GM18511 (cell line): ENCODE results near the gene EHD4.

Experiments
- ATAC-seq: cut with Tn5 transposase; IDR thresholded peaks from one replicate; pipeline ENCODE4 v1.9.1; 2021; ENCODE audit warnings: mild to moderate bottlenecking, moderate library complexity; ENCODE audit not compliant: unreplicated experiment

The EHD4 gene

DNA sequence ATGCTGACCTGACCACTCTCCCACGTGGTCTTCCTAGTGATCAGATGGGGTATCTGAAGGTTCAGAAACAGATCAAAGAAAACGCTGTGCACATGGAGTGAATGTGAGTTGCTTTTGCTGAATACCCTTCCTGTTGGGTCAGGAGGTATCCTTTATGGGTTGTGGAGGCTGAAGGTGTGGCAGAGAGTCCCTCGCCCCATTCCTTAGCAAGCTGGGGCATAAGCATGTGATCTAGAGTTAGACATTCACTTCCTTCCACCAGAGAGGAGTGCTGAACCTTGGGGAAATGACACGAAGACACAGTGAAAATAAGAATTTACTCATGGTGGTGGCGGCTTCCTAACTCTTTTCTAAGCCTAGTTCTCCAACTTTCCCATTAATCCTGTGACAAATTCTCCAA lies 50.7 kb downstream of the EHD4 start:
- ATAC-seq: no peak

GRCh38 chr15:41921167-41921566 lies 51.2 kb downstream of the EHD4 start:
- ATAC-seq: no peak

DNA sequence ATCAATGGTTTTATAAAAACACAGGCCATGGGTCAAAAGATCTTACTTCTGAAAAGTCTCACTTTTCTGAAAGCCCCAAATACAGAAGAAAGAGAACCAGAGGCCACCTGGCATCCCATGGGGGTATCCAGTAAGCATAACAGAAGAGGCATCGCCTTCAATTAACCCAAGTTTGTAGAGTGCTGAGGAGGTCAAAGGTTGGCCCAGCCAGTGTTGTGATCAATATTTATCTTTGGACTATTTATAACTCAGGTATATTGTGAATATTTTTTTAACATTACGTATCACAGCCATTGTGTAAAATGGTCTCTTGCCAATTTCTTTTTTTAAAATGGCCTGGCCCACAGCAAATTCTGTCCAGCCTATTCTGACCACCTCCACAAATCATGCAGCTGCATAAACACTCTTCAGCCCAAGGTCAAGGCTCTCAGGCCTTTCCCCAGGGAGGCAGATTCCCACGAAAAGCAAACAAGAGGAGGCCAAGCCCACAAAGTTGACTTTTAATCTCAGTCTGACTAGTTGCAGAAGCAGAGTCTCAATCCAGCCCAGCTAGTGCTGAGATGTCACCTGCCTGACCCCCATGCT lies 52.3 kb downstream of the EHD4 start:
- ATAC-seq: no peak

DNA sequence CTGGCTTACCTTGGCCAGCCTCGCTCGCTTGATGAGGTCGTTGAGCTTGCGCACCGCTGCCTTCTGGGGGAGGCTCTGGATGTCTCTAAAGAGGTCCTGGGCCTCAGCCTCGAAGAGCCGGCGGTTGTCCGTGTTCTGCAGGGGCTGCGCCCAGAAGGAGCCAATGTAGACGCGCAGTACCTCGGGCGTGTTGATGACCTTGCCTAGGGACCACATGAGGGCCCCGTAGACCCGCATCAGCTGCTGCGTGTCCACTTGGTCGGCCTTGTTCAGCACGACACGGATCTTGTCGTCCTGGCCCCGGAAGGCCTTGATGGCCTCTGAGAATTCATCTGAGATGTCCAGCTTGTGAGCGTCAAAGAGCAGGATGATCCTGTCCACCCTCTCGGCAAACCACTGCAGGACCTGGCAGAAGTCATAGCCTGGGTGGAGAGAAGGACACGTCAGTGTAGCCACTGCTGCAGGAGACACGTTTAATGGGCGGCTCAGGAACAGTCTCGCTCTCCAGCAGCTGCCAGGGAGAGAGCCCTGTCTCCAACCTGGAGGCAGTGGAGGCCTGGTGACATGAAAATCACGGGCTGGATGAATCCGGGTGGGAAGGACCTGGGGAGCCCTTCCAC lies 53.0 kb downstream of the EHD4 start:
- no peak for ATAC-seq

DNA sequence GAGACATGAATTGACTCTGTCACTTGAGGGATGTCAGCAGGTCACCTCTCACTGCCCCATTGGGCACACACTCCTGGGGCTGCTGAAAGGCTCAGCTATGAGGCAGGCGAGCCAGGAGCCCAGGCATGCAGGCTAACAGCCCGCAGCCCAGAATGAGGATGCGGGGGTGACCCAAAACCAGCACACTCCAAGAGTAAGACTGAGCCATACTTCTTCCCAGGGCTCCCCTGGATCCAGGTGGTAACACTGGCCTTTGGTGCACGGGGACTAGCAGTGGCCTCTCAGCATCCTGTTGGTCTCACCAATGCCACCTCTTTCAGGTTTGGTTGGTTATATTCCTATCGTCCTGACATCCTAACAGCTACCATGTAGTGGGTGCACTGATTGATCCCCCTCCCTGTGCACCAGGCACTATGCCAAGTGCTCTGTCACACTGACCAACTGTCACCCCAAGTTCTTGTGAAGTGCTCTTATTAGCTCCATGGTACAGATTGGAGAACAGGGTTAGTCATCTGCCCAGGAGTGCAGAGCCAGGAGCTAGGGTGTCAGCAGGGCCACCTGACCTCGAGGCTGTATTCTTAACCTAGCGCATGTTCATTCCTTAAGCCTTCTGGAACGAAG lies 53.7 kb downstream of the EHD4 start:
- no peak for ATAC-seq

- ATAC-seq: no peak
These were observed 54.5 kb downstream of the EHD4 start for GRCh38 chr15:41917767-41918430.

DNA sequence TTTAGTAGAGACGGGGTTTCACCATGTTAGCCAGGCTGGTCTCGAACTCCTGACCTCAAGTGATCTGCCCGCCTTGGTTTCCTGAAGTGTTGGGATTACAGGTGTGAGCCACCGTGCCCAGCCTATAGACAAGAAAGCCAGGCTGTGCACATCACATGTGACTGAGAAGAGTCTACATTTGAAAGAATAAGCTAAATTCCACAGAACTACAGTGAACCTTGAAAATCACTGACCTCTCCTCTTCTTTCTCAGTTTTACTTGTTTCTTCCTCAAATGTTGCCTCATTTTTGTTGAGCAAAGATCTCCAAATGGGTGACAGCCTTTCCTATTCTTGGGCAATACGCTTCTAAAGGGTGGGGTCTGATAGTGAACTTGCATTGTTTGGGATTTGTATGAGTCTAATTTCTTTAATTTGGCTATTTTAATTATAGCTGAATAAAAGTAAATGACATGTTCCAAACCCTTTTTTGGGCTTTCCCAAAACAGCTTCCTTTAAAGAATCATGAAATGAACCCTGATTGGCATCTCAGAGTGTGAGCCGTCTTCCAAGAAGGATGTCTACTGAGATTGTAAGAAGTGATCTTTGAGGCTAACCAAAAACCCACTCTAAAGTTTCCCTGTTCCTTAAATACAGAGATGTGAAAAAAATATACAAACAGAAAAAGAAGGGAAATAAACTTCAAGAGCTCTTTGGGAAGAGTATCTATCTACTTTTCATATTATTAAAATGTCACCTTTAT lies 56.9 kb downstream of the EHD4 start:
- ATAC-seq: no peak

GRCh38 chr15:41914411-41914810 lies 57.9 kb downstream of the EHD4 start:
- no peak for ATAC-seq

GRCh38 chr15:41913256-41913655 lies 59.1 kb downstream of the EHD4 start:
- ATAC-seq: no peak

GRCh38 chr15:41911691-41912345 lies 60.5 kb downstream of the EHD4 start:
- no peak for ATAC-seq

DNA sequence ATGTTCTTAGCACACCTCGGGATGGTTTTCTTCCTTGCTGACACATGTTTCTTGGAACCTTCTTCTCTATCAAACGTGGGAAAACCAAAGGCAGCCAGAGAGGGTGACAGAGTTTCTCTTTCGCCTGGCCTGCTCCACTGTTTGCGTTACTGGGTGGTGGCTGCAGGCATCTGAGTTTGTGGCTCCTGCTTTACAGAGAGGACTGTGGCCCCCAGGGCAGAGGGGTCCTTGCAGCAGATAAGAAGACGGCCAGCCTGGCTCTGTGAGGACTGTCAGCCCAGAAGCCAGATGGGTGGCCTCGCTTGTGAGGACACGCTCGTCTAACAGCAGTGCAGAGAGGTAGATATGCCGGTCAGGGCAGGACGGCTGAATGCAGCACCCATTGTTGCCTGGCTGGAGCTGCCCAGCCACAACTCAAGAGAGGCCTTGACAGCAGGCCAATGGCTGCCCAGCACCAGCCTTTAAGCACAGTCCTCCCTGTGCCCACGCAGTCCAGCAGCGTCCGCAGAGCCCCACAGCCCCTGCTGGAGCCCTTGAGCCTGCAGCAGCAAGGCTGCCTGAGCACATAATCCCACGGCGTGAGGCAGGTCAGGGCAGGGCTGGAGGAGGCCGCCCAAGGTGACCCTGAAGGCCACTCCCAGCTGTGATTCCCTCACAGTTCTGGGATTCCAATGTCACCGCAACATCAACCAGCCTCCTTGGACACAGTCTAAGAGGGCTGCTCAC lies 63.5 kb downstream of the EHD4 start:
- no peak for ATAC-seq

DNA sequence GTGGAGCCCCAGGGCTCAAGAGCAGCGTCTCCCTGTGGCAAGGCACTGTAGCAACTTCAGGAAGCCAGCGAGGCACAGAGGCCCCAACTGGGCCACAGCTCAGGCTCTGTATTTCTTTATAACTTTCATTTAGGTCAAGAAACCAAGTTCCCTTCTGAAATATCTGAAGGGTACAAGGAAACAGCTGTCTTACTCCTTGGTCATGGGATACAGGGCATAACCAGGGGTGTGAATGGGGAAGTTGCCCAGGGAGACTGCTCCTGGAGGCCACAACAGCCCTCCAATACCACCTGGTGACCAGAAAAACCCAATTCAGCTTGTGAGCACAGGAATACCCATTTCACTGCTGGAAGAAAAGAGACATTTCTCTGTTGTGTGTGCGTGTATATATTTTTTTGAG lies 65.2 kb downstream of the EHD4 start:
- no peak for ATAC-seq

DNA sequence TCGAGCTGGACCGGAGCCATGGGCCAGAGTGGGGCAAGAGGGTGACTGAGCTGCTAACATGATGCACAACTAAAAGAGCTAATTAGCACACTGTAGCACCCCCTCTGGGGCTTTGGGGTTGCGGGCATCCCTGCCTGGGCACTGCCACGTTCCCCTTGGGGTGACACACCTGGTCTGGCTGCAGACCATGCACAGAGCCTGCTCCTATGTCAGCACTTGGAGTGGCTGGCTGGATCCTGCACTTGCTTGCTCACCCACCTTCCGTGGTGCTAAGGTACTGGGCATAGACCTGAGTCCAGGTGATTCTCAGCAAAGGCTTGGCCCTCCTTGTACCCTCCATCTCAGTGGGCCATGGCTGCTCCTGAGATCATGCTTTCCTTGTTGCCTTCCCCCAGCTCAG lies 65.7 kb downstream of the EHD4 start:
- no peak for ATAC-seq

GRCh38 chr15:41905036-41905793 lies 67.1 kb downstream of the EHD4 start:
- peak; percentile 20 for ATAC-seq

DNA sequence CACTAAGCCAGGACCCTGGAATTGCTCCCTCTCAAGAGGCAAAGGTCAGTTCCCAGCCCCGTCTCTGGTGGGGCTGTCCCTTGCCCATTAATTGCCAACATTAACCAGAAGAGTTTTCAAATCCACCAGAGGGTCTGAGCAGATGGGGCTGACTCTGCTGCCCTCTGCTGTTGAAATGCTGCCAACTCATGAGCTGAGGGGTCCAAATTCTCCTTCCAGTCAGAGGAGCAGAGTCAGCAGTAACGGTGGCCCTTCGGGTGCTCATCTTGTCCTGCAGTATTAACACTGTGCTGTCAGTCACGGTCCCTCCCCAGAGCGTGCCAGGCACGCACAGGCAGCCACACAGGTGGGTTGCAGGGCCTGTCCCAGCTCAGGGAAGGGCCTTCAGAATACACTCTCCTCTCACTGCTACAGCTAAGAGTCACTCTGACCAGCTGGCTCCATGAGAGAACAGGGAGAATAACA lies 67.8 kb downstream of the EHD4 start:
- peak; percentile 54 for ATAC-seq

- ATAC-seq: no peak
These were observed 68.6 kb downstream of the EHD4 start for GRCh38 chr15:41903782-41904181.

- ATAC-seq: no peak
These were observed 70.9 kb downstream of the EHD4 start for GRCh38 chr15:41901431-41901830.

GRCh38 chr15:41900526-41901380 lies 71.6 kb downstream of the EHD4 start:
- no peak for ATAC-seq
